PC-9 (cell line): ENCODE results near the gene NFKB1. TPM values are rescaled to one million over a fixed set of nuclear protein-coding genes. Genes with fewer than 3 reads are reported as not detected.

ENCODE experiments used
- BruUV-seq: library from RNA; stranded (reverse); fragments of 400-500 nt; replicated peaks from 2 replicates; lab custom pipeline; 2021; lab: Mats Ljungman, UMichigan
- CTCF ChIA-PET: fragments of 300-600 bp; sonication (Branson Sonifier 250); formaldehyde crosslinking; loops from one replicate; lab custom pipeline; 2022; ENCODE audit warnings: antibody characterized with exemption; lab: Charles Lee
- POLR2A ChIA-PET: fragments of 300-600 bp; sonication (Branson Sonifier 250); formaldehyde crosslinking; loops from one replicate; lab custom pipeline; 2022; ENCODE audit warnings: antibody characterized with exemption; ENCODE audit not compliant: unreplicated experiment; lab: Charles Lee
- DNase-seq, 2 experiments: peaks; one replicate each; pipeline versions ENCODE4 v3.0.0 to v3.0.0-alpha.2; 2015 to 2022; ENCODE audit warnings: mixed read lengths in 1 of 2
- H2AFZ ChIP-seq: fragments of 200-600 bp; sonication (generic); 2 replicates; pipeline ENCODE4 v1.8.1; 2017; ENCODE audit warnings: antibody characterized with exemption
- H3F3A ChIP-seq: fragments of 200-600 bp; sonication (generic); 2 replicates; pipeline ENCODE4 v1.8.1; 2017; ENCODE audit warnings: antibody characterized with exemption, mild to moderate bottlenecking, low read depth; ENCODE audit not compliant: insufficient read depth
- H3K27ac ChIP-seq: fragments of 200-600 bp; sonication (generic); 2 replicates; pipeline ENCODE4 v1.6.1; 2016; ENCODE audit warnings: mixed run types
- H3K27me3 ChIP-seq: fragments of 200-600 bp; sonication (generic); 2 replicates; pipeline ENCODE4 v1.6.1; 2016; ENCODE audit warnings: low read depth, mixed run types; ENCODE audit not compliant: insufficient read depth
- H3K36me3 ChIP-seq: fragments of 200-600 bp; sonication (generic); 2 replicates; pipeline ENCODE4 v1.6.1; 2016; ENCODE audit warnings: low read depth, mixed run types
- H3K4me1 ChIP-seq: fragments of 200-600 bp; sonication (generic); replicated peaks from 2 replicates; pipeline ENCODE4 v1.6.1; 2016; ENCODE audit warnings: mixed run types; ENCODE audit not compliant: insufficient read depth
- H3K4me2 ChIP-seq: fragments of 200-600 bp; sonication (generic); 2 replicates; pipeline ENCODE4 v1.6.1; 2017; ENCODE audit warnings: mixed run types
- H3K4me3 ChIP-seq: fragments of 200-600 bp; sonication (generic); 2 replicates; pipeline ENCODE4 v1.6.1; 2016; ENCODE audit warnings: mixed run types
- H3K79me2 ChIP-seq: fragments of 200-600 bp; sonication (generic); 2 replicates; pipeline ENCODE4 v1.6.1; 2017; ENCODE audit warnings: low read depth, mixed run types
- H3K9me2 ChIP-seq: fragments of 200-600 bp; sonication (generic); 2 replicates; pipeline ENCODE4 v1.8.1; 2017; ENCODE audit warnings: mild to moderate bottlenecking; ENCODE audit not compliant: insufficient read depth
- H3K9me3 ChIP-seq: fragments of 200-600 bp; sonication (generic); 2 replicates; pipeline ENCODE4 v1.8.1; 2016; ENCODE audit warnings: low read depth; ENCODE audit not compliant: insufficient read depth
- H4K20me1 ChIP-seq: fragments of 200-600 bp; sonication (generic); 2 replicates; pipeline ENCODE4 v1.8.1; 2017; ENCODE audit not compliant: insufficient read depth
- CTCF ChIP-seq: fragments of 200-600 bp; sonication (generic); conservative IDR thresholded peaks from 2 replicates; pipeline ENCODE4 v1.6.1; 2017; ENCODE audit warnings: mixed run types, antibody characterized with exemption, mild to moderate bottlenecking, moderate library complexity
- EZH2 ChIP-seq: fragments of 200-600 bp; sonication (generic); IDR thresholded peaks from 2 replicates; pipeline ENCODE4 v1.8.0; 2017; ENCODE audit warnings: antibody characterized with exemption, low read depth
- intact Hi-C: fragments of 100-400 bp; cut with micrococcal nuclease; formaldehyde crosslinking; loops from one replicate; pipeline ENCODE4 v1.10.0; 2022; ENCODE audit not compliant: unreplicated experiment
- total RNA-seq: library from RNA; stranded (reverse); gene quantifications from 2 replicates; pipeline ENCODE4 v1.2.3, GENCODE V29; 2021

Gene NFKB1
- total RNA-seq, 1 experiment from 2014 or later: 11.6 TPM

DNA sequence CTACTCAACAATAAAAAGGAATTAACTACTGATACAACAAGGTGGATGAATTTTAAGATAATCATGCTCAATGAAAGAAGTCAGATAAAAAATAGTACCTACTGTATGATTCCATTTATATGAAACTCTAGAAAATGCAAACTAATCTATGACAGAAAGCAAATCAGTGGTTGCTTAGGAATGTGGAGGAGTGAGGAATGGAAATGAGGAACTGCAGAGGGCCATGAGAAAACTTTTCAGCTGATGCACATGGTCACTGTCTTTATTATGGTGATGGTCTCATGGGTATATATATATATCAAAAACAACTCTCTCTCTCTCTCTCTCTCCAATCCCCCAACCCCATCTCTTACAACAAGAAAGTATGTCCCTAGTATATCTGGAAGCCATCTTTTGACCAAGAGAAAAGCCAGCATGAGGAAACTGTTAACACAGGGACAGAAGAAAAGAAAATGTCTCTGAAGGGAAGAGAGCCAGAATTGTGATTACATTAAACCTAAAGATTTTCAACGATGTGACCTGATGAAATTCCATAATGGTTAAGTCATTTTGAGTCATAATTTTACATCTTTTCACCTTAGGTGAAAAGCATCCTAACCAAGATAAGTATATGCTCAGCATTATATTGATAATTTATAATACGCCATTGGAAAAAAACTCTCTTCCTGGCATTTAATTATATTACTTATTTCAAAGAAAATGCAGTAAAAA lies 8.5 kb upstream of the NFKB1 start:
- H3K9me2 ChIP-seq: no peaks in the 10 kb centered on the region; the same call in 1 of the 2 replicates
- no TSS peak for BruUV-seq
- ChIA-PET CTCF (no interaction called here), POLR2A (no interaction called here)
- no peak overlapping the region for H3K4me2 ChIP-seq
- H3K4me3 ChIP-seq: no peak overlapping the region
- H3K27me3 ChIP-seq: no peaks in the 10 kb centered on the region
- intact Hi-C loops: no loop called here
- no peaks in the 10 kb centered on the region for H3K9me3 ChIP-seq
- no peaks in the 10 kb centered on the region for H3F3A ChIP-seq
- no peak for DNase-seq
- H3K27ac ChIP-seq: no peak overlapping the region
- no peaks in the 10 kb centered on the region for H3K79me2 ChIP-seq
- H2AFZ ChIP-seq: no peak overlapping the region
- H3K4me1 ChIP-seq: no peaks in the 10 kb centered on the region
- no peaks in the 10 kb centered on the region for H3K36me3 ChIP-seq
- H4K20me1 ChIP-seq: no peaks in the 10 kb centered on the region
- TF ChIP-seq CTCF (no peak), EZH2 (no peak)

DNA sequence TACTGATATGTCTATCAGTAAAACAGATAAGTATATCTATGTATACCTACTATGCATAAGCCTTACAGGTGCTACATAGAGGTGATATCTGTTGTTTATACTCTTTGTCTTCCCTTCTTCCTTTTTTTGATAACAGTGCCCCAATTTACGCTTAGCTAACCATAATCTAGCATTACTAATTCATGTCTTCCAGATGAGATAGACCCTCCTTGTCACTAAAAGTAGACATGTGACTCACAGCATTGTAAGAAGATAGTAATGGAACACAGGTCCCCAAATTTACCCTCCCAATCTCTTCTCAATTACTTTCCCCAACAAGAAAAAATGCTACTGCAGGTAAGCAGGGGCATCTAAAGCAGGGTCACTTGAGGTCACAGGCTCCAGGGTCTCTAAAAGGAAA lies 7.9 kb upstream of the NFKB1 start:
- DNase-seq: no peak
- Histone ChIP-seq H3K79me2 (no peaks in the 10 kb centered on the region), H3K9me2 (no peaks in the 10 kb centered on the region; the same call in 1 of the 2 replicates), H3K4me2 (no peak overlapping the region), H3K4me1 (no peaks in the 10 kb centered on the region), H3K4me3 (no peak overlapping the region), H3F3A (no peaks in the 10 kb centered on the region), H3K27ac (no peak overlapping the region), H3K27me3 (no peaks in the 10 kb centered on the region), H4K20me1 (no peaks in the 10 kb centered on the region), H2AFZ (no peak overlapping the region), H3K9me3 (no peaks in the 10 kb centered on the region), H3K36me3 (no peaks in the 10 kb centered on the region)
- no peak for TF ChIP-seq CTCF
- TF ChIP-seq EZH2: no peak
- ChIA-PET POLR2A (no interaction called here), CTCF (no interaction called here)
- no TSS peak for BruUV-seq
- intact Hi-C loops: no loop called here

- CTCF ChIA-PET: no interaction called here
- Histone ChIP-seq H2AFZ (no peak overlapping the region), H3K4me1 (no peaks in the 10 kb centered on the region), H3K27me3 (no peaks in the 10 kb centered on the region), H3K4me3 (no peak overlapping the region), H4K20me1 (no peaks in the 10 kb centered on the region), H3K27ac (no peak overlapping the region), H3F3A (no peaks in the 10 kb centered on the region), H3K36me3 (no peaks in the 10 kb centered on the region), H3K79me2 (no peaks in the 10 kb centered on the region), H3K9me2 (no peaks in the 10 kb centered on the region; the same call in 1 of the 2 replicates), H3K4me2 (no peak overlapping the region), H3K9me3 (no peaks in the 10 kb centered on the region)
- DNase-seq: no peak
- intact Hi-C loops: no loop called here
- TF ChIP-seq EZH2 (no peak), CTCF (no peak)
- BruUV-seq: no TSS peak
- POLR2A ChIA-PET: no interaction called here
Measured at GRCh38 chr4:102493794-102494193, 7.4 kb upstream of the NFKB1 start.
